ENCODE data around the gene DOCK4. TPM values are rescaled to one million over a fixed set of nuclear protein-coding genes. Genes with fewer than 3 reads are reported as not detected.
"Not testable (repeated sequence)": the region's sequence is repeated elsewhere in the genome, so short reads cannot be mapped to it uniquely, and the experiment has no call there.

Gene DOCK4
- total RNA-seq, 2 experiments from 2014 or later: 0.35 to 0.50 TPM

- ChIA-PET POLR2A (no interaction called here), CTCF (no interaction called here)
- no peaks in the 10 kb centered on the region for H3K27me3 Mint-ChIP-seq
- no peak overlapping the region for H3K27ac Mint-ChIP-seq
- DNase-seq: no peak
- H3K4me3 Mint-ChIP-seq: no peak overlapping the region
- H3K4me1 Mint-ChIP-seq: no peaks in the 10 kb centered on the region
- no peaks in the 10 kb centered on the region for H3K36me3 Mint-ChIP-seq (ENCODE audit: low read depth)
- H3K9me3 Mint-ChIP-seq: no peaks in the 10 kb centered on the region
These were observed 278.7 kb downstream of the DOCK4 start for GRCh38 chr7:111927353-111928019.

- ChIA-PET CTCF (no interaction called here), POLR2A (no interaction called here)
- Mint-ChIP-seq H3K9me3 (no peaks in the 10 kb centered on the region), H3K27me3 (no peaks in the 10 kb centered on the region), H3K4me3 (no peak overlapping the region), H3K36me3 (ENCODE audit: low read depth) (no peaks in the 10 kb centered on the region), H3K27ac (no peak overlapping the region), H3K4me1 (no peaks in the 10 kb centered on the region)
- DNase-seq: no peak
These were observed 285.9 kb downstream of the DOCK4 start for GRCh38 chr7:111920329-111920728.

GRCh38 chr7:111919631-111920179 lies 286.5 kb downstream of the DOCK4 start:
- H3K4me3 Mint-ChIP-seq: no peak overlapping the region
- H3K36me3 Mint-ChIP-seq (ENCODE audit: low read depth): no peaks in the 10 kb centered on the region
- H3K9me3 Mint-ChIP-seq: no peaks in the 10 kb centered on the region
- CTCF ChIA-PET: no interaction called here
- POLR2A ChIA-PET: no interaction called here
- H3K4me1 Mint-ChIP-seq: no peaks in the 10 kb centered on the region
- no peaks in the 10 kb centered on the region for H3K27me3 Mint-ChIP-seq
- no peak overlapping the region for H3K27ac Mint-ChIP-seq
- no peak for DNase-seq

- Mint-ChIP-seq H3K9me3 (no peaks in the 10 kb centered on the region), H3K4me1 (no peaks in the 10 kb centered on the region), H3K27ac (no peak overlapping the region), H3K4me3 (no peak overlapping the region), H3K27me3 (no peaks in the 10 kb centered on the region), H3K36me3 (ENCODE audit: low read depth) (no peaks in the 10 kb centered on the region)
- ChIA-PET CTCF (no interaction called here), POLR2A (no interaction called here)
- DNase-seq: no peak
These were observed 287.0 kb downstream of the DOCK4 start for GRCh38 chr7:111919164-111919563.

- no peak overlapping the region for H3K27ac Mint-ChIP-seq
- POLR2A ChIA-PET: no interaction called here
- H3K4me1 Mint-ChIP-seq: no peaks in the 10 kb centered on the region
- CTCF ChIA-PET: no interaction called here
- H3K9me3 Mint-ChIP-seq: no peaks in the 10 kb centered on the region
- no peak for DNase-seq
- no peaks in the 10 kb centered on the region for H3K36me3 Mint-ChIP-seq (ENCODE audit: low read depth)
- no peak overlapping the region for H3K4me3 Mint-ChIP-seq
- no peaks in the 10 kb centered on the region for H3K27me3 Mint-ChIP-seq
These were observed 287.7 kb downstream of the DOCK4 start for GRCh38 chr7:111918461-111918860.

- H3K27me3 Mint-ChIP-seq; H3K27ac Mint-ChIP-seq; CTCF ChIA-PET; DNase-seq; POLR2A ChIA-PET; H3K9me3 Mint-ChIP-seq; H3K4me1 Mint-ChIP-seq; H3K4me3 Mint-ChIP-seq; H3K36me3 Mint-ChIP-seq (ENCODE audit: low read depth): not testable (repeated sequence)
These were observed 288.8 kb downstream of the DOCK4 start for GRCh38 chr7:111917404-111917803.

- no peaks in the 10 kb centered on the region for H3K4me1 Mint-ChIP-seq
- no peak overlapping the region for H3K4me3 Mint-ChIP-seq
- CTCF ChIA-PET: no interaction called here
- H3K27me3 Mint-ChIP-seq: no peaks in the 10 kb centered on the region
- H3K36me3 Mint-ChIP-seq (ENCODE audit: low read depth): no peaks in the 10 kb centered on the region
- no peak overlapping the region for H3K27ac Mint-ChIP-seq
- no peak for DNase-seq
- POLR2A ChIA-PET: no interaction called here
- H3K9me3 Mint-ChIP-seq: no peaks in the 10 kb centered on the region
These were observed 291.9 kb downstream of the DOCK4 start for GRCh38 chr7:111914291-111914690.

GRCh38 chr7:111911166-111911961 lies 294.8 kb downstream of the DOCK4 start:
- no peaks in the 10 kb centered on the region for H3K4me1 Mint-ChIP-seq
- H3K9me3 Mint-ChIP-seq: no peaks in the 10 kb centered on the region
- H3K36me3 Mint-ChIP-seq (ENCODE audit: low read depth): no peaks in the 10 kb centered on the region
- H3K27ac Mint-ChIP-seq: no peak overlapping the region
- CTCF ChIA-PET: no interaction called here
- no peak for DNase-seq
- POLR2A ChIA-PET: no interaction called here
- H3K4me3 Mint-ChIP-seq: no peak overlapping the region
- H3K27me3 Mint-ChIP-seq: no peaks in the 10 kb centered on the region

GRCh38 chr7:111910656-111911055 lies 295.5 kb downstream of the DOCK4 start:
- Mint-ChIP-seq H3K36me3 (ENCODE audit: low read depth) (no peaks in the 10 kb centered on the region), H3K27me3 (no peaks in the 10 kb centered on the region), H3K27ac (no peak overlapping the region), H3K4me1 (no peaks in the 10 kb centered on the region), H3K9me3 (no peaks in the 10 kb centered on the region), H3K4me3 (no peak overlapping the region)
- POLR2A ChIA-PET: no interaction called here
- DNase-seq: no peak
- CTCF ChIA-PET: no interaction called here

- H3K9me3 Mint-ChIP-seq; H3K36me3 Mint-ChIP-seq (ENCODE audit: low read depth); H3K4me3 Mint-ChIP-seq; H3K27me3 Mint-ChIP-seq; H3K27ac Mint-ChIP-seq; CTCF ChIA-PET; POLR2A ChIA-PET; DNase-seq; H3K4me1 Mint-ChIP-seq: not testable (repeated sequence)
These were observed 297.5 kb downstream of the DOCK4 start for GRCh38 chr7:111908673-111909072.

GRCh38 chr7:111903797-111904196 lies 302.4 kb downstream of the DOCK4 start:
- no peaks in the 10 kb centered on the region for H3K9me3 Mint-ChIP-seq
- H3K27me3 Mint-ChIP-seq: no peaks in the 10 kb centered on the region
- H3K27ac Mint-ChIP-seq: no peak overlapping the region
- POLR2A ChIA-PET: no interaction called here
- H3K4me3 Mint-ChIP-seq: no peak overlapping the region
- no peak for DNase-seq
- CTCF ChIA-PET: no interaction called here
- H3K4me1 Mint-ChIP-seq: no peaks in the 10 kb centered on the region
- no peaks in the 10 kb centered on the region for H3K36me3 Mint-ChIP-seq (ENCODE audit: low read depth)

- Mint-ChIP-seq H3K27me3 (no peaks in the 10 kb centered on the region), H3K9me3 (no peaks in the 10 kb centered on the region), H3K4me3 (no peak overlapping the region), H3K27ac (no peak overlapping the region), H3K36me3 (ENCODE audit: low read depth) (no peaks in the 10 kb centered on the region), H3K4me1 (no peaks in the 10 kb centered on the region)
- no peak for DNase-seq
- ChIA-PET POLR2A (no interaction called here), CTCF (no interaction called here)
These were observed 303.2 kb downstream of the DOCK4 start for GRCh38 chr7:111903016-111903415.

- Mint-ChIP-seq H3K9me3 (no peaks in the 10 kb centered on the region), H3K4me1 (no peaks in the 10 kb centered on the region), H3K36me3 (ENCODE audit: low read depth) (no peaks in the 10 kb centered on the region), H3K27ac (no peak overlapping the region), H3K4me3 (no peak overlapping the region), H3K27me3 (no peaks in the 10 kb centered on the region)
- no peak for DNase-seq
- ChIA-PET CTCF (no interaction called here), POLR2A (no interaction called here)
These were observed 305.9 kb downstream of the DOCK4 start for GRCh38 chr7:111900283-111900682.

- no peak for DNase-seq
- Mint-ChIP-seq H3K27me3 (no peaks in the 10 kb centered on the region), H3K36me3 (ENCODE audit: low read depth) (no peaks in the 10 kb centered on the region), H3K27ac (no peak overlapping the region), H3K4me1 (no peaks in the 10 kb centered on the region), H3K9me3 (no peaks in the 10 kb centered on the region), H3K4me3 (no peak overlapping the region)
- POLR2A ChIA-PET: no interaction called here
- CTCF ChIA-PET: no interaction called here
These were observed 311.1 kb downstream of the DOCK4 start for GRCh38 chr7:111895049-111895448.

Measured in activated CD4-positive, alpha-beta memory T cell treated with anti-CD3 and anti-CD28 coated beads, Interleukin-2, amount 10 ng/mL, durations not matched to agents 7 days and 5 days (primary cell).